Heart right ventricle (tissue), 16 donors: ENCODE data around the gene HIBCH. TPM values are rescaled to one million over a fixed set of nuclear protein-coding genes. Genes with fewer than 3 reads are reported as not detected.

Source experiments
- ATAC-seq, 8 donors: fragments of 200-7000 bp; cut with Tn5 transposase; one replicate each; pipeline ENCODE4 v1.9.1; 2020; ENCODE audit warnings: mild to moderate bottlenecking in 8 of 8, moderate library complexity in 8 of 8, moderate number of reproducible peaks in 1 of 8
- DNase-seq, 2 donors: peaks; one replicate each; pipeline ENCODE4 v3.0.0-alpha.2; 2020
- H3K27ac ChIP-seq, 10 donors: fragments of 200-600 bp; sonication (generic) in 2 of 10; one replicate each; pipeline versions ENCODE4 v1.5.0 to v1.8.0; 2020 to 2022; ENCODE audit warnings: mild to moderate bottlenecking in 3 of 10
- H3K27me3 ChIP-seq, 7 donors: fragments of 200-600 bp; one replicate each; pipeline ENCODE4 v1.8.0; 2021 to 2022; ENCODE audit warnings: mild to moderate bottlenecking in 2 of 7
- H3K36me3 ChIP-seq, 9 donors: fragments of 200-600 bp; sonication (generic) in 1 of 9; one replicate each; pipeline versions ENCODE4 v1.5.0 to v1.8.0; 2020 to 2022; ENCODE audit warnings: mild to moderate bottlenecking in 2 of 9
- H3K4me1 ChIP-seq, 9 donors: fragments of 200-600 bp; sonication (generic) in 1 of 9; one replicate each; pipeline versions ENCODE4 v1.5.0 to v1.8.0; 2020 to 2022; ENCODE audit warnings: mild to moderate bottlenecking in 4 of 9
- H3K4me3 ChIP-seq, 10 donors: fragments of 200-600 bp; sonication (generic) in 2 of 10; one replicate each; pipeline versions ENCODE4 v1.5.0 to v1.8.0; 2020 to 2022; ENCODE audit warnings: mild to moderate bottlenecking in 7 of 10, moderate library complexity in 2 of 10
- H3K9me3 ChIP-seq, 11 donors: fragments of 200-600 bp in 10 of 11; sonication (generic) in 2 of 11; one replicate each; pipeline versions ENCODE4 v1.5.0 to v1.8.0; 2013 to 2022; ENCODE audit warnings: mild to moderate bottlenecking in 2 of 11, control low read depth in 1 of 11, moderate library complexity in 1 of 11
- CTCF ChIP-seq, 9 donors: fragments of 200-600 bp; sonication (generic) in 2 of 9; IDR thresholded peaks; one replicate each; pipeline versions ENCODE4 v1.5.0 to v1.8.0; 2021 to 2022; ENCODE audit warnings: antibody characterized with exemption in 9 of 9, mild to moderate bottlenecking in 5 of 9, moderate library complexity in 1 of 9
- WGBS, 2 donors: extraction: QIAGEN DNeasy Blood & Tissue Kit; methylation state at CpG; one replicate each; pipeline ENCODE4 v1.1.7; 2013; ENCODE audit warnings: inconsistent platforms in 1 of 2; 5-methylcytosine and 5-hydroxymethylcytosine counted together
- intact Hi-C, 10 donors: fragments of 100-400 bp; cut with DNase I; formaldehyde crosslinking; loops; one replicate each; pipeline versions ENCODE4 v1.11.1 to v1.14.2; 2022
- polyA plus RNA-seq, 2 donors: library from polyadenylated mRNA; stranded (reverse); fragments of 200-250 nt; gene quantifications; one replicate each; pipeline ENCODE4 v1.2.3, GENCODE V29; 2013
- total RNA-seq, 10 donors: library from RNA; stranded (reverse); fragmentation: NEBNext Ultra II Directional in 3 of 10; extraction: Animal tissue kit (Norgen Biotek cat#: 25700) in 3 of 10; gene quantifications; one replicate each; pipeline versions ENCODE4 v1.2.1 to v1.2.4, GENCODE V29; 2021 to 2023
- donor health status: Arrhythmogenic right ventricular cardiomyopathy.
- donor health status: ischemic (EF 13 %, LVEDD 7.1; RV severe dilation, severe dysfunction).
- donor health status: healthy with polysubstance abuse.
- donor health status: DM: no; HTN: yes; CAD: no.
- donor health status: DM: no; HTN: no; CAD: no.
- donor health status: ischemic (EF 25% LVEDD 6.9; RV normal size, moderate dysfunction).
- donor health status: ischemic (EF 25% LVEDD 5.7; RV mildly dilated, moderate dysfunction).
- donor health status: healthy.
- donor health status: DM: yes; HTN: yes; CAD: no.
- donor health status: Ischemic cardiomyopathy.
- donor health status: ischemic (EF 35%, LVEDD 5.7; RV mildly dilated, moderate dysfunction).
- donor health status: nonischemic (EF 11% LVEDD 7.7; RV severe dilation, severe dysfunction).
- donor health status: DM: yes; HTN: yes; CAD: no.
- donor health status: PGD.
- donor health status: ischemic (EF 29% LVEDD 5.4; RV normal size, mild dysfunction).
- donor health status: nonischemic (EF 23%, LVEDD 6.1; RV moderate dilation, normal function).

The HIBCH gene
- total and polyA plus RNA-seq, 12 donors, result 7.7 to 38.4 (median 24.8) TPM

- Histone ChIP-seq H3K4me1 (peaks cover 0 to 9% (median 0%) of the 10 kb centered on the region in 9 donors), H3K27ac (no peak overlapping the region), H3K4me3 (no peak overlapping the region), H3K36me3 (peaks cover 0 to 68% (median 0%) of the 10 kb centered on the region in 9 donors), H3K9me3 (no peaks in the 10 kb centered on the region), H3K27me3 (no peaks in the 10 kb centered on the region)
- 97 to 100% methylated on average over 1 of the region's 1 CpG for WGBS, 2 donors
- no peak for ATAC-seq
- DNase-seq, result no peak
- intact Hi-C loops, result no loop called here
- no peak for TF ChIP-seq CTCF (IDR thresholded peaks at IDR 0.05)
Measured at GRCh38 chr2:190308031-190308430, 11.6 kb downstream of the HIBCH start.

- H3K4me1 ChIP-seq, result peaks cover 0 to 10% (median 0%) of the 10 kb centered on the region in 9 donors
- no peak for TF ChIP-seq CTCF (IDR thresholded peaks at IDR 0.05)
- H3K9me3 ChIP-seq, result peaks cover 0 to 4% (median 0%) of the 10 kb centered on the region in 11 donors
- 97 to 98% methylated on average over 5 of the region's 5 CpGs for WGBS, 2 donors
- no peak for ATAC-seq
- H3K36me3 ChIP-seq, result peaks cover 0 to 55% (median 3%) of the 10 kb centered on the region in 9 donors
- no peak overlapping the region for H3K4me3 ChIP-seq
- no peaks in the 10 kb centered on the region for H3K27me3 ChIP-seq
- no peak for DNase-seq
- intact Hi-C loops, result no loop called here
- no peak overlapping the region for H3K27ac ChIP-seq
Measured at GRCh38 chr2:190304404-190304803, 15.2 kb downstream of the HIBCH start.

GRCh38 chr2:190303647-190304046, 16.0 kb downstream of the HIBCH start:
- no peaks in the 10 kb centered on the region for H3K27me3 ChIP-seq
- ATAC-seq (no peak), DNase-seq (no peak)
- no peak for TF ChIP-seq CTCF (IDR thresholded peaks at IDR 0.05)
- H3K27ac ChIP-seq, result no peak overlapping the region
- no peak overlapping the region for H3K4me3 ChIP-seq
- peaks cover 0 to 10% (median 0%) of the 10 kb centered on the region in 9 donors for H3K4me1 ChIP-seq
- intact Hi-C loops, result no loop called here
- peaks cover 0 to 47% (median 3%) of the 10 kb centered on the region in 9 donors for H3K36me3 ChIP-seq
- peaks cover 0 to 4% (median 0%) of the 10 kb centered on the region in 11 donors for H3K9me3 ChIP-seq

- WGBS, 2 donors, result 98 to 100% methylated on average over 1 of the region's 1 CpG
- peaks cover 0 to 41% (median 3%) of the 10 kb centered on the region in 9 donors for H3K36me3 ChIP-seq
- H3K27me3 ChIP-seq, result no peaks in the 10 kb centered on the region
- no peak overlapping the region for H3K27ac ChIP-seq
- ATAC-seq (no peak), DNase-seq (no peak)
- no peak for TF ChIP-seq CTCF (IDR thresholded peaks at IDR 0.05)
- peaks cover 0 to 9% (median 0%) of the 10 kb centered on the region in 11 donors for H3K9me3 ChIP-seq
- intact Hi-C loops, result no loop called here
- H3K4me1 ChIP-seq, result peaks cover 0 to 10% (median 0%) of the 10 kb centered on the region in 9 donors
- no peak overlapping the region for H3K4me3 ChIP-seq
Measured at GRCh38 chr2:190302052-190302451, 17.6 kb downstream of the HIBCH start.
